ENCODE measurements around the gene ZBTB7C. TPM values are rescaled to one million over a fixed set of nuclear protein-coding genes. Genes with fewer than 3 reads are reported as not detected.

The ZBTB7C gene
- polyA plus RNA-seq, 1 donor = 1.7 TPM

- no peak overlapping the region for H3K4me3 ChIP-seq (ENCODE audit: low read length)
- H3K9me3 ChIP-seq (ENCODE audit: control insufficient read depth, low read depth, low read length) = no peaks in the 10 kb centered on the region
- no peak overlapping the region for H3K27ac ChIP-seq (ENCODE audit: low read length)
- H3K36me3 ChIP-seq (ENCODE audit: control insufficient read depth, insufficient read depth, low read length) = no peaks in the 10 kb centered on the region
- no CpG with 5 or more reads among the region's 6 CpGs for WGBS (ENCODE audit: insufficient coverage, low lambda C conversion rate)
- H3K27me3 ChIP-seq (ENCODE audit: control insufficient read depth, insufficient read depth, low read length) = peaks cover 75% of the 10 kb centered on the region
- H3K4me1 ChIP-seq (ENCODE audit: control insufficient read depth, insufficient read depth, low read length) = peaks cover 5% of the 10 kb centered on the region
- no peak for DNase-seq
Measured at GRCh38 chr18:48405978-48406377, 3.2 kb downstream of the ZBTB7C start.

GRCh38 chr18:48404716-48405507, 4.3 kb downstream of the ZBTB7C start:
- H3K36me3 ChIP-seq (ENCODE audit: control insufficient read depth, insufficient read depth, low read length) = no peaks in the 10 kb centered on the region
- no peaks in the 10 kb centered on the region for H3K9me3 ChIP-seq (ENCODE audit: control insufficient read depth, low read depth, low read length)
- DNase-seq = no peak
- no peak overlapping the region for H3K4me3 ChIP-seq (ENCODE audit: low read length)
- peaks cover 67% of the 10 kb centered on the region for H3K27me3 ChIP-seq (ENCODE audit: control insufficient read depth, insufficient read depth, low read length)
- H3K4me1 ChIP-seq (ENCODE audit: control insufficient read depth, insufficient read depth, low read length) = peaks cover 5% of the 10 kb centered on the region
- no CpG with 5 or more reads among the region's 8 CpGs for WGBS (ENCODE audit: insufficient coverage, low lambda C conversion rate)
- H3K27ac ChIP-seq (ENCODE audit: low read length) = no peak overlapping the region

GRCh38 chr18:48402953-48403352, 6.2 kb downstream of the ZBTB7C start:
- WGBS (ENCODE audit: insufficient coverage, low lambda C conversion rate) = no CpG with 5 or more reads among the region's 1 CpG

GRCh38 chr18:48399303-48400075, 9.7 kb downstream of the ZBTB7C start:
- no peak for DNase-seq
- Histone ChIP-seq H3K4me1 (ENCODE audit: control insufficient read depth, insufficient read depth, low read length) (no peaks in the 10 kb centered on the region), H3K27ac (ENCODE audit: low read length) (no peak overlapping the region), H3K9me3 (ENCODE audit: control insufficient read depth, low read depth, low read length) (no peaks in the 10 kb centered on the region), H3K4me3 (ENCODE audit: low read length) (no peak overlapping the region), H3K36me3 (ENCODE audit: control insufficient read depth, insufficient read depth, low read length) (no peaks in the 10 kb centered on the region), H3K27me3 (ENCODE audit: control insufficient read depth, insufficient read depth, low read length) (peaks cover 64% of the 10 kb centered on the region)
- 82% methylated on average over 1 of the region's 9 CpGs for WGBS (ENCODE audit: insufficient coverage, low lambda C conversion rate)

More at GRCh38 chr18:48402953-48403352, 6.2 kb downstream of the ZBTB7C start:
- Histone ChIP-seq H3K36me3 (ENCODE audit: control insufficient read depth, insufficient read depth, low read length) (no peaks in the 10 kb centered on the region), H3K9me3 (ENCODE audit: control insufficient read depth, low read depth, low read length) (no peaks in the 10 kb centered on the region), H3K27ac (ENCODE audit: low read length) (no peak overlapping the region), H3K4me1 (ENCODE audit: control insufficient read depth, insufficient read depth, low read length) (peaks cover 1% of the 10 kb centered on the region), H3K4me3 (ENCODE audit: low read length) (no peak overlapping the region), H3K27me3 (ENCODE audit: control insufficient read depth, insufficient read depth, low read length) (peaks cover 76% of the 10 kb centered on the region)
- no peak for DNase-seq

GRCh38 chr18:48398074-48398473, 11.1 kb downstream of the ZBTB7C start:
- H3K36me3 ChIP-seq (ENCODE audit: control insufficient read depth, insufficient read depth, low read length) = no peaks in the 10 kb centered on the region
- no CpG with 5 or more reads among the region's 4 CpGs for WGBS (ENCODE audit: insufficient coverage, low lambda C conversion rate)
- H3K4me3 ChIP-seq (ENCODE audit: low read length) = no peak overlapping the region
- no peaks in the 10 kb centered on the region for H3K9me3 ChIP-seq (ENCODE audit: control insufficient read depth, low read depth, low read length)
- DNase-seq = no peak
- H3K27me3 ChIP-seq (ENCODE audit: control insufficient read depth, insufficient read depth, low read length) = peaks cover 53% of the 10 kb centered on the region
- no peak overlapping the region for H3K27ac ChIP-seq (ENCODE audit: low read length)
- no peaks in the 10 kb centered on the region for H3K4me1 ChIP-seq (ENCODE audit: control insufficient read depth, insufficient read depth, low read length)

- Histone ChIP-seq H3K4me3 (ENCODE audit: low read length) (no peak overlapping the region), H3K36me3 (ENCODE audit: control insufficient read depth, insufficient read depth, low read length) (no peaks in the 10 kb centered on the region), H3K27me3 (ENCODE audit: control insufficient read depth, insufficient read depth, low read length) (peaks cover 45% of the 10 kb centered on the region), H3K9me3 (ENCODE audit: control insufficient read depth, low read depth, low read length) (no peaks in the 10 kb centered on the region), H3K4me1 (ENCODE audit: control insufficient read depth, insufficient read depth, low read length) (no peaks in the 10 kb centered on the region), H3K27ac (ENCODE audit: low read length) (no peak overlapping the region)
- DNase-seq = no peak
- WGBS (ENCODE audit: insufficient coverage, low lambda C conversion rate) = 75% methylated on average over 2 of the region's 4 CpGs
Measured at GRCh38 chr18:48397021-48397420, 12.2 kb downstream of the ZBTB7C start.

GRCh38 chr18:48396561-48396960, 12.6 kb downstream of the ZBTB7C start:
- no peaks in the 10 kb centered on the region for H3K36me3 ChIP-seq (ENCODE audit: control insufficient read depth, insufficient read depth, low read length)
- no peak overlapping the region for H3K27ac ChIP-seq (ENCODE audit: low read length)
- no peak for DNase-seq
- no peaks in the 10 kb centered on the region for H3K4me1 ChIP-seq (ENCODE audit: control insufficient read depth, insufficient read depth, low read length)
- WGBS (ENCODE audit: insufficient coverage, low lambda C conversion rate) = no CpG with 5 or more reads among the region's 5 CpGs
- no peak overlapping the region for H3K4me3 ChIP-seq (ENCODE audit: low read length)
- peaks cover 46% of the 10 kb centered on the region for H3K27me3 ChIP-seq (ENCODE audit: control insufficient read depth, insufficient read depth, low read length)
- H3K9me3 ChIP-seq (ENCODE audit: control insufficient read depth, low read depth, low read length) = no peaks in the 10 kb centered on the region

GRCh38 chr18:48395646-48396045, 13.5 kb downstream of the ZBTB7C start:
- DNase-seq = no peak
- Histone ChIP-seq H3K36me3 (ENCODE audit: control insufficient read depth, insufficient read depth, low read length) (no peaks in the 10 kb centered on the region), H3K27ac (ENCODE audit: low read length) (no peak overlapping the region), H3K4me1 (ENCODE audit: control insufficient read depth, insufficient read depth, low read length) (no peaks in the 10 kb centered on the region), H3K9me3 (ENCODE audit: control insufficient read depth, low read depth, low read length) (no peaks in the 10 kb centered on the region), H3K27me3 (ENCODE audit: control insufficient read depth, insufficient read depth, low read length) (peaks cover 45% of the 10 kb centered on the region), H3K4me3 (ENCODE audit: low read length) (no peak overlapping the region)
- WGBS (ENCODE audit: insufficient coverage, low lambda C conversion rate) = no CpG with 5 or more reads among the region's 1 CpG

- Histone ChIP-seq H3K4me1 (ENCODE audit: control insufficient read depth, insufficient read depth, low read length) (no peaks in the 10 kb centered on the region), H3K27me3 (ENCODE audit: control insufficient read depth, insufficient read depth, low read length) (peaks cover 39% of the 10 kb centered on the region), H3K36me3 (ENCODE audit: control insufficient read depth, insufficient read depth, low read length) (no peaks in the 10 kb centered on the region), H3K4me3 (ENCODE audit: low read length) (no peak overlapping the region), H3K27ac (ENCODE audit: low read length) (no peak overlapping the region), H3K9me3 (ENCODE audit: control insufficient read depth, low read depth, low read length) (no peaks in the 10 kb centered on the region)
- DNase-seq = no peak
- 83% methylated on average over 1 of the region's 5 CpGs for WGBS (ENCODE audit: insufficient coverage, low lambda C conversion rate)
Measured at GRCh38 chr18:48394176-48394575, 15.0 kb downstream of the ZBTB7C start.

- Histone ChIP-seq H3K4me3 (ENCODE audit: low read length) (no peak overlapping the region), H3K27ac (ENCODE audit: low read length) (no peak overlapping the region), H3K36me3 (ENCODE audit: control insufficient read depth, insufficient read depth, low read length) (no peaks in the 10 kb centered on the region), H3K4me1 (ENCODE audit: control insufficient read depth, insufficient read depth, low read length) (no peaks in the 10 kb centered on the region), H3K9me3 (ENCODE audit: control insufficient read depth, low read depth, low read length) (no peaks in the 10 kb centered on the region), H3K27me3 (ENCODE audit: control insufficient read depth, insufficient read depth, low read length) (peaks cover 39% of the 10 kb centered on the region)
- WGBS (ENCODE audit: insufficient coverage, low lambda C conversion rate) = no CpG with 5 or more reads among the region's 1 CpG
- DNase-seq = no peak
Measured at GRCh38 chr18:48393776-48394175, 15.4 kb downstream of the ZBTB7C start.

Data from large intestine (tissue), 3 donors.